HG03159 (cell line): ENCODE measurements around the gene FAM13C.

Source experiments
- ATAC-seq: cut with Tn5 transposase; IDR thresholded peaks from one replicate; pipeline ENCODE4 v1.9.1; 2021; ENCODE audit warnings: mild to moderate bottlenecking, moderate library complexity; ENCODE audit not compliant: unreplicated experiment

Gene FAM13C

DNA sequence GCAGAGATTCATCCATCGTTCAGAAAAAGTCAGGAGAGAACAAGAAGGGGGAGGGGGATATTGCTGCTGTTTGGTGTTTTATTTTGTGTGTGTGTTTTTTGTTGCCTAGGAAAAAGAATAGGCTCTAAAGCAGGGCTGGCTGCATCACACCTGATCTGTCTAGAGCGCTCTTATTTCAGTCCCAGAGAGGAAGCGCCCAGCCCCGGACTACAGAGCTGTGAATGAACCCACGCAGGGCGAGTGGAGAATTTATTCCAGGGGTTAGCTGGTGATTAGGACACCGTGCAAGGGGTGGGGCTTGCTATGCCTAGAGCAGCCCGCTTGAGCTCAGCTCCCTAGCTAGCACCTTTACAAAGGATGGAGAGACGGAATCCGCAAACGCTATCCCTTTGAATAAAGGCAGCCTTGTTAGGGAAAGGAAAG, 621 bp upstream of the FAM13C start:
- ATAC-seq = no peak

DNA sequence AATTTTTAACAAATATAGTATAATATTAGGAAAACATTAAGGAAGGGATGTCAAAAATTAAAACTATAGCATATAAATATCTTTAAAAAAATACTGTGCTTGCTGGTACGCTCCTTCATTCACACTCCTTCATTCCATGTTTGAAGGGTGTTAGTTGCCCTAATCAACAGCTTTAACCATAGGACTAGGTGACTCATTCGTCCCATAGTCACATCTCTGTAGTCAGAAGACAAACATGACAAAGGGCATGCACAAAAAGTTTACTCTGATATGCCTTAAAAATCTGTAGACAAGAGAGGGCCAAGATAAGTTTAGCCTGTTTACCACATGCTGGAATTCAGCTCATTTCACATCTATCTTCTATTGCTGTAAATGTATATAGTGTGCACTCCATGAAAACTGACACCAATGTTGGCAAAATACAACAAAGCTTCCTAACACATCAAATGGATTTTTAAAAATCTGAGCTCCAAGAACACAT, 646 bp downstream of the FAM13C start:
- ATAC-seq = no peak

DNA sequence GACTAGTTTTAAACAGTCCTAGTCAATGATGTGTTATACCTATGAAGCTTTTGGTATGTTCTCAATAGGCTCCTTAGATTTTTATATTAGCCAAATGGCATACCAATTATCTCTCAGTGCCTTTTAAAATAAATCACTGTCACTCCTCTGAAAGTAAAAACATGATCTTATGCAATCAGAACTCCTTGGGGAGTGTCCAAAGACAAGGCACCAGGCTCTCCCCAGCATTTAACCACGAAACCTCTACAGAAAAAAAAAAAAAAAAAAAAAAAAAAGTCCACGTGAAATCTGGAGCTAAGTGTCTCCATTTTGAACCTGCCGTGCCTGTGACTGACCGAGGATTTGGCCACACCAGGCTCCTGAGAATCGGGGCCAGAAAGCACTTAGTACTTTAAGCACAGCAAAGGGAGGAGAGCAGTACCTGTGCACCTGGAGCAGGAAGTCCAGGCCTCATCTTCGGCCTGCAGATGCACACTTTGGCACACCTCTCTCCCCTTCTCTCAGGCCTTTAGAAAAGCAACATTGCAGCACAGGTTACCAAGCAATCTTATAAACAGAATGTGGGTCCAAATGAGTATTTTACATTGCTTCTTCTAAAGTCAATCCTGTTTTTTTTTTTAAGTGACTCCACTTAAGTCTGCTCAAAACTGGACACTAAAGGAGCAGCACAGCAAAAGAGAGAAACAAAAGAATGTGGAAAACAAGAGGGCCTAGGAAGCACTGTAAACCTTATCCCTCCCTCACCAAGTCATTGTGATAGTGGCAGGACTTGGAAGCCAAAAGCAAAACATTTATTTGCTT, 1.5 kb downstream of the FAM13C start:
- ATAC-seq = no peak

DNA sequence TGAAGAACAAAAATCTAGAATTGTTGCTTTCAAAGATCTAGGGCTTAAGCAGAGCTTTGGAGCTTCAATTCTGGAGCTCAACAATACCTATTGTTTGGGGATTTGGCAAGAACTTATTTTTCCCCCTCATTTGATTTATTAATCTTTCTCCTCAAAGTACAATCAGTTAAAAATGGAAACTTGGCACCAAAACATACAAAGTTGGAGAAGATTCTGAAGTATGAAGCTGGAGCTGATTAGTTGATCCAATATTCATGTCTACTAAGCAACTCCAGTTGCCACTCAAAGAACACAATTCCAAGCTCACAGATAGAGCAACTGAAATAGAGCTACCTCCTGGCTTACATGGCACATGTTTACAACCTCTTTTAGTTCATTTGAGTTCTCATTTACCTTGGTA, 3.8 kb downstream of the FAM13C start:
- ATAC-seq = no peak

DNA sequence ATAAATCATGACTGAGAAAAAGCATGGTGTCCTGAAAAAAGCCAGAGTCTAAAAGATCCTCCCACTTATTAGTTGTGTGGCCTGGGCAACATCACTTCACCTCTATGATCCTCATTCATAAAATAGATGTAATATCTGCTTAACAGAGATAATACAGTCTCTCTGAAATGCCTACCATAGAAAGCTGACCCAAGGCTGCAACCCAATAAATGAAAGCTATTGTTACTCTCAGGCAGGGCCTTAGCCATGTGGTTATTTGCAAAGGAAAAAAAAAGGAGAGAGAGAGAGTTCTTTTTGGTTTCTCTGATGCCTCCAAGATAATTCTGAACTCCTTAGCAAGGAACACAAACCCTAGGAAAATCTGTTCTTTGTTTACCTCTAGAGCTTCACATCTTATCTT, 7.9 kb downstream of the FAM13C start:
- no peak for ATAC-seq

- ATAC-seq = no peak
These were observed 11.8 kb downstream of the FAM13C start for GRCh38 chr10:59350558-59350957.

DNA sequence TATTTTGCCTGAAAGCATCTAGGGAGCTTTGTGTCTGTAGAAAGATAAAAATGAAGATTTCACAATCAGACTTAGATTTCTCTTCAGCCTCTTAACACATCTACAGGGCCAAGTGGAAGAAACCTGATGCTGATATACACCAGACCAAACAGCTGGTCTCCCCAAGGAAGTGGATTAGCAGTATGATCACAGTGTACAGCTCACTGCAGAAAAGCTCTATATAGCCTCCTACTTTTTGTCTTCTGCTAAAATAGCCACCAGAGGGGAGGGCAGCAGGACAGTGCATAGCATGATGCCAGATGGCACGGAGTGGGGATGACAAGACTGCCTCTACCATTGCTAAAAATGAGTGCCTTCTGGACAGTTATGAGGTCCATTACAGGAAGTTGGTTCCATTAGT, 16.0 kb downstream of the FAM13C start:
- no peak for ATAC-seq

DNA sequence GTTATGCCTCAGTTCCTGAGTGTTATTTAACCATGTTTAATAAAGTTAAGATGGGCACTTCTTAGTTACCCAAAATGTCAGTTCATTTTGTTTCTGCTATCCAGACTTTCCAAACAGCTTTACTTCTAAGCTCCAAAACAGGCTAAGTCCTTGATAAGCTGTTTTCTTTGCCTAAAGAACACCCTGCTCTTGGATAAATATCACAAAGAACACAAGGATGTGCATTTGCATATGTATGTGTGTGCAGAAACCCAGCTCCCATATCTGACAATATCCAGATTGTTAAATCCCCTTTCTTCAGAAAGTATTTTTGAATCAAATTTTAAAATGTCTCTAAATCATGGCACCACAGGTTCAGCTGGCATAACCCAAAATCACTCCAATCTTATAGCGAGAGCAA, 19.6 kb downstream of the FAM13C start:
- no peak for ATAC-seq

GRCh38 chr10:59342000-59342399, 20.3 kb downstream of the FAM13C start:
- ATAC-seq = no peak

DNA sequence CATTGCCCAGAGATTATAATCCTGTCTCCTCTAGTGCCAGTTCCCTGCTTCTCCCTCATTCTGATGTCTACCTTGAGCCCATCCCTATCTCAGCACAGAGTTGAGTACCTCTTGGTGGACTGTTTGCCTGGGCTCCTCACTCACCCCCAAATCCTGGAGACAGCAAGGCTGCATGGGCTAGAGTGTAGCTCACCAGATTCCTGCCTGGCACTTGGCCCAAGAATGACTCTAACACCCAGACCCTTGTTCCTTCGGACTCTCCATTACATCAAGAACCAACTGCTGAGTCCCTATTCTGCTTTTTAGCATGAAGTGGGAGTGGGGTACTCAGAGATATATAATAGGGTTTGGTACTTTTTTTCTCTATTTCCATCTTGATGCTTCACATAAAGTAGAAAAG, 22.1 kb downstream of the FAM13C start:
- no peak for ATAC-seq

GRCh38 chr10:59339351-59339750, 23.0 kb downstream of the FAM13C start:
- ATAC-seq = no peak

DNA sequence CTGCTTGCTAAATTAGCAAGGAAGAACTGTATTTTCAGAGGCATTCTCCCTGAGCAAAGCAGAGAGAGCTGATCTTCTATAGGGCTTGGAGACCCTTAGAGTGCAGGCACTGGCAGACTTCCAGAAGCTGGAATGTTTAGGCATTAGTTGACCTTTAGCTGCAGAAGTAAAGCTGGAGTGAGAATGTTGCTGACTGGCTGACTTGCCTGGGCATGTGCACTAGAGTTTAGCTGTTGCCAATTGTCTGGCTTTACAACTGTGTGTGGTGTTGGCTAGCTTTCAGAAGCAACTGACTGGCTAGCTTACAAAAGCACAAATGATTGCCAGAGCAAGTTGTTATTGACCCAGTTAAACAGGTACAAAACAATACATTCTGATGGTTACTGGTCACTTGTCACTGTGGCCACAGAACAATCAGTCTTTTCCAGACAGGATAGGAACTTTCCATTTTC, 25.1 kb downstream of the FAM13C start:
- ATAC-seq = no peak

GRCh38 chr10:59336632-59337031, 25.7 kb downstream of the FAM13C start:
- no peak for ATAC-seq

GRCh38 chr10:59335497-59335896, 26.9 kb downstream of the FAM13C start:
- ATAC-seq = no peak

DNA sequence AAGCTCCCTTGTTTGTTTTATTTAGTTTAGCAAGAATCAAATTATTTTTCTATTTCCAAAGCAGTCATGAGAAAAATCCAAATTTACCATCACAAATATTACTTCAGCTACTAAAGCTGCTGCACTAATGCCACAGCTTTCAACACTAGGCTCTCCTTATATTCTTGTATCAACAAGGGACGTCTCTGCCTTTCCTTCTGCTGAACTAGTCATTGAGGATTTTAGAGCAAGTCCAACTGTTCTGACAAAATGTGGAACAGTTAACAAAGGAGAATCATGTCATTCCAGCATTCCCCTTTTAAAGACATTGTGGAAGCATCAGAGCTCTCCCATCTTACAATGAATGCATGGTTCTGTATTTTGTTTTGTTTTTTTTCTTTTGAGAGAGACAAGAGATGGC, 28.6 kb downstream of the FAM13C start:
- no peak for ATAC-seq

- no peak for ATAC-seq
These were observed 29.8 kb downstream of the FAM13C start for GRCh38 chr10:59332581-59332980.

GRCh38 chr10:59331661-59332060, 30.7 kb downstream of the FAM13C start:
- no peak for ATAC-seq

- ATAC-seq = no peak
These were observed 37.2 kb downstream of the FAM13C start for GRCh38 chr10:59325116-59325515.

DNA sequence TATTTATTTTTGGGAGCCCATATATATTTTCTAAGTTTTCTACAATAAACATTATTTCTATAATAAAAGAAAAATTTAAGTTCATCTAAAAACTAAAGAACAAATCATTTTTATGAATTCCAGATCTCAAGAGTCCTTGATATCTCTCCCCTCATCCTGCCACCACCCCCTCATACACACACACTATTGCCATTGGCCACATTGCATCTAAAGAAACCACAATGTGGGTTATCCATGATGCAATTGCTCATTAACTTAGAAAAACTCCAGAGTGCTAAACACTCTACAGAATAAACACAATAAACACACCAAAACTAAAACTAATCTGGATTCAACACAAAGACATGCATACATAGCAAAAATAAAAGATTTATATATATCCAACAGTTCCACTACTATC, 37.8 kb downstream of the FAM13C start:
- ATAC-seq = no peak

GRCh38 chr10:59323831-59324401, 38.4 kb downstream of the FAM13C start:
- ATAC-seq = no peak

DNA sequence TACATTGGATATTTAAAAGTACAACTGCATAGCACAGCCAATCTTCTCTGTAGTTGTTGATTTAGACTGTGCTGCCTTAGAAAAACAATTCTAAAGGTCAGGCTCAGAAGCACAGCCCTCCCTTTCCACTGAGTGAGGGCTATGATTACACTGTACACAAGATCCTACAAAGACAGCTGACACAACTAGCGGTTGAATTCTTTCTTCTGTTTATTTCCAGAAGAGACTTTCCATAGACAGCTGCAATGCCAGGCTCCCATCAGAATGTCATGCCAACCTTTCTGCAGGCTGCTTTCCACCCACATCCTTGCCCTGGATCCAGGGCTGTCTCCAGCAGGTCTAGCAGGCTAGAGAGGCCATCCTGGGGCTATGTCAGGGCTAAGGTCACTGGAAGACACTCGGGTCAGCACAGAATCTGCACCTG, 39.3 kb downstream of the FAM13C start:
- ATAC-seq = no peak

DNA sequence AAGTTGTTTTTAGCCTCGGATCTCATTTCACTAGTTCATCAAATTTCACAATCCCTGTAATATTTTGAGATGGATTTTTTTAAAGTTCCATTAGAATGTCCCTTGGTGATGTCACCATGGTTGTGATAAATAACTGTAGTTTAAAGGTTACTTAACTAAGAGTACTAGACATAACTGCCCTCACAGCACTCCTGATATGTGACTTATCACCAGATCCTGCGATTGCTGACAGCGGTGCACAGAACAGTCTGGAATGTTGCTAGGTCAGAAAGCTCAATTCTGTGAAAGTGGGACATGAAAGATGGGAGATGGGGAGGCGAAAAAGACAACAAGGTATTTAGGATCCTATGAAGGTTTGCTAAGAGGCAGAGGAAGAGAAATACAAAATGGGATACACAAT, 40.2 kb downstream of the FAM13C start:
- no peak for ATAC-seq
